Adipocyte (in vitro differentiated cells): ENCODE results near the gene SAE1.
A peak's percentile ranks its signal among the peaks of the same experiment; 100 is the strongest.
"Not testable (repeated sequence)": the region's sequence is repeated elsewhere in the genome, so short reads cannot be mapped to it uniquely, and the experiment has no call there.

Source experiments
- DNase-seq: peaks from one replicate; pipeline ENCODE4 v3.0.0-alpha.2; 2015; ENCODE audit warnings: low read depth
- H3K27me3 ChIP-seq: replicated peaks from 2 replicates; pipeline ENCODE4 v1.7.0; 2013; ENCODE audit warnings: mild to moderate bottlenecking, low read length, moderate library complexity; ENCODE audit not compliant: control insufficient read depth, insufficient read depth
- H3K36me3 ChIP-seq: 2 replicates; pipeline ENCODE4 v1.7.0; 2013; ENCODE audit warnings: low read length, mild to moderate bottlenecking, moderate library complexity; ENCODE audit not compliant: control insufficient read depth, insufficient read depth, severe bottlenecking
- H3K4me1 ChIP-seq: 2 replicates; pipeline ENCODE4 v1.7.0; 2013; ENCODE audit warnings: mild to moderate bottlenecking, low read length, moderate library complexity; ENCODE audit not compliant: control insufficient read depth, insufficient read depth
- H3K4me3 ChIP-seq: 2 replicates; pipeline ENCODE4 v1.7.0; 2013; ENCODE audit warnings: mild to moderate bottlenecking, low read length, moderate library complexity
- H3K9ac ChIP-seq: 2 replicates; pipeline ENCODE4 v1.7.0; 2013; ENCODE audit warnings: mild to moderate bottlenecking, low read length, moderate library complexity
- H3K9me3 ChIP-seq: 2 replicates; pipeline ENCODE4 v1.7.0; 2013; ENCODE audit warnings: mild to moderate bottlenecking, low read length, moderate library complexity; ENCODE audit not compliant: control insufficient read depth

The SAE1 gene

GRCh38 chr19:47239152-47239551 is 108.5 kb downstream of the SAE1 start:
- H3K4me3 ChIP-seq, result no peak overlapping the region
- no peaks in the 10 kb centered on the region for H3K27me3 ChIP-seq
- no peak for DNase-seq
- no peaks in the 10 kb centered on the region for H3K9me3 ChIP-seq
- H3K9ac ChIP-seq, result no peak overlapping the region
- H3K4me1 ChIP-seq, result peaks cover 8% of the 10 kb centered on the region
- no peaks in the 10 kb centered on the region for H3K36me3 ChIP-seq

DNA sequence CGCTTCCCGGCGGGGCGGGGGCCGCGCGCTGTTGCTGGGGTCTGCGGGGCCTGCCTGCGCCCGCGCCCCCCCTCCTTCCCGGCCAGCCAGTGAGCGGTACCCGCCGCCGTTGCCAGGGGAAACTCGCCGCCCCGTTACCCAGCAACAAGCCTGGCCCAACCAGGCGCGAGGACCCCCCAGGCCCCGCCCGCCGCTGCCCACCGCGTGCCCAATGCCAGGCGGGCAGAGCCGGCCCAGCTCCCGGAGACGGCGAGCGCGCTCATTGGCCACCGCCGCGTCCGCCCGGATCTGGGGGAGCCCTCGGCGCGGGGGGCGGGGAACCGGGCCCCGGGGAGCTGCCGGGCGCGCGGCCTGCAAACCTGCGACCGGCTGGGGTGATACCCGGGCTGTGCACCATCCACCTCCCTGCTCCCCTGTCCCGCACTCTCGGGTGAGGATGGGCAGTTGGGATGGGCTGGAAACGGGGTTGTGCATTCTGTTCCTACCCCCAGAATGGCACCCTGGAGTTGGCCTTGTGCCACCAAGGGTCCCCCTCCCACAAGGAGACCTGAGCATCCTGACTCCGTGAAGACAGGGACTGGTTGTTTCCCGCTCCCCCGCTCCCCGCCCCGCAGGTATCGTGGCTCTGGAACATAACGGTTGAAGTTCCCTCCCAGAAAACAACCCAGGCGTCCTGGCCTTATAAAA is 109.1 kb downstream of the SAE1 start:
- no peaks in the 10 kb centered on the region for H3K9me3 ChIP-seq
- no peaks in the 10 kb centered on the region for H3K36me3 ChIP-seq
- H3K27me3 ChIP-seq, result no peaks in the 10 kb centered on the region
- H3K4me3 ChIP-seq, result peak overlapping the region; percentile 44
- peak; percentile 84 for DNase-seq
- H3K9ac ChIP-seq, result no peak overlapping the region
- peaks cover 8% of the 10 kb centered on the region for H3K4me1 ChIP-seq

DNA sequence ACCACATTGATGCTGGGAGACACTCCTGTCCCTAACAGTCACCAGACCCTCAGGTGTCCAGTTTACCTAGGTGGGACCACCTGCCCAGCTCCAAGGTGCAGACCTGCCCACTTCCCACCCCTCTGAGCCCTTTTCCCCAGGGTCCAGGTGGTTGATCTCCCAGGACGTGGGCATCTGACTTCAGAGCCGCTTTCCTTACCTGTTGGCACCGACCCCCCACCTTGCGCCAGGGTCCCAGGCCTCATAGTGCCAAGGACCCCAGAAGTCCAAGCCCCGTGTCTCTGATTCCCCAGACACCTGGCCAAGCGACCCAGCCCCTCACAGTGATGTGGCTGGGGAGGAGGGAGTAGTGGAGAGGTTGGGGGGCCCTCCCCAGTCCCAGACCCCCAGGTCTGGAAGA is 109.9 kb downstream of the SAE1 start:
- no peaks in the 10 kb centered on the region for H3K36me3 ChIP-seq
- H3K9me3 ChIP-seq, result no peaks in the 10 kb centered on the region
- H3K4me3 ChIP-seq, result no peak overlapping the region
- no peak for DNase-seq
- H3K4me1 ChIP-seq, result peaks cover 8% of the 10 kb centered on the region
- H3K27me3 ChIP-seq, result no peaks in the 10 kb centered on the region
- H3K9ac ChIP-seq, result no peak overlapping the region

DNA sequence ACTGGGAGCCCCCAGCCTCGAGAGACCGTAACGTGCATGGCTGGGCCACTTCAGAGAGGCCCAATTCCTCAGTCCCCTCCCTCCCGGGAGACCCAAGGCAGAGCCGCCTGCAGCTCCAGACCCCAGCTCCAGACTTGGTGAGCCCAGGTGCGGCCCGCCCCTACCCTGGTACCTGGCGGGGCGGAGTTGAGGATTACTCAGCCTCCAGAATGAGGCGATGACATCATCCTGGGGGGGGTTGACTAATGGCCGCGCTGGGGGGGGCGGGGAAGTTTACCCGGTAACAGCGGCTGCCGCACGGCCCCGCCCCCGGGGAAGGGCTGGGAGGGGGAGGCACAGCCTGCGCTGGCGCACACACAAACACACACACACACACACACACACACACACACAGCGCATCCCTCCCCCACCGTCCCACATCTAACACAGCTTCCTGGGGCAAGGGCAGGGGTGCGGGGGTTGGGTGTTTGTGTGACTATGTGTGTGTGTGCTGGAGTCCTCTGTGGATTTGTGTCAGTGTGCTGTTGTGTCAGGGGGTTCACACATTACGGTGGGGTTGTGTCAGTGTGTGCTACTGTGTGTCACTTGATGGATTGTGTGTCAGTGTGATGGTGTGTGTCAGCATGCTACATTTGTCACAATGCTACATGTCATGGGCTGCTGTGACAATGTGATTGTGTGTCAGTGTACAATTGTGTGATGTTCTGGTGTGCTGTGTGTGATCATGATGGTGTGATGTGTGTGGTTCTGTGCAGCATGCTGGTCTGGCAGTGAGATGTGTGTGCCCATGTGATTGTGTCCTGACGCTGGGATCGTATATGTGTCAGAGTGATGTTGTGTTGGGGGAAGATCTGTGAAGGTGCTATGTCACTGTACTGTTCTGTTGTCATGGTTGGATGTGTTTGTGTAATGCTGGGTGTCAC is 110.6 kb downstream of the SAE1 start:
- no peak overlapping the region for H3K9ac ChIP-seq
- H3K4me1 ChIP-seq, result peaks cover 8% of the 10 kb centered on the region
- DNase-seq, result peak; percentile 84
- no peaks in the 10 kb centered on the region for H3K36me3 ChIP-seq
- H3K27me3 ChIP-seq, result no peaks in the 10 kb centered on the region
- no peaks in the 10 kb centered on the region for H3K9me3 ChIP-seq
- H3K4me3 ChIP-seq, result no peak overlapping the region

DNA sequence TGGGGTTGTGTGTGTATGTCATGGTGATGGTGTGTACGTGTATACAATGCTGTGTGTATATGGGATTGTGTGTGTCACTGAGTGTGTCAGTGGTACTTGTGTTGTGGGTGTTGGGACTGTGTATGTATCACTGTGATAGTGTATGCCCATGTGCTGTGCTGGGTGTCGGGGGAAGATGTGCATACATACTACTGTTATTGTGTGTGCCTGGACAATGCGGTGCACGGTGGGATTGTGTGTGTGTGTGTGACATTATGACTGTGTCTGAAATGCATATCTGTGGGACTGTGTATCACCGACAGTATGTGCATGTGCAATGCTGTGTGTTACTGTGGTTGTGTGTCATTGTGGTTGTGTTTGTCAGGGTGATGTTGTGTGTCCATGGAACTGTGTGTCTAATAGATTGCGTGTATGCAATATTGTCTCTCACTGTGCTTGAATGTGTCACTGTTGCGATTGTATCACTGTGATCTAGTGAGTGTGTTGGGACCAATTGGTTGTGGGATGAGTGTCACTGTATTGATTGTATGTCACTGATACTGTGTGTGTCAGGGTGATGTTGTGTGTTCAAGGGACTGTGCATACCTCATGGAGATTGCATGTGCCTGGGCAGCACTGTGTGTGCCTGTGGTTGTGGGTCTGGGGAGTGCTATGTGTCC is 111.4 kb downstream of the SAE1 start:
- DNase-seq, result no peak
- Histone ChIP-seq H3K27me3 (no peaks in the 10 kb centered on the region), H3K9me3 (no peaks in the 10 kb centered on the region), H3K36me3 (no peaks in the 10 kb centered on the region), H3K4me1 (peaks cover 8% of the 10 kb centered on the region), H3K4me3 (no peak overlapping the region), H3K9ac (no peak overlapping the region)

GRCh38 chr19:47243364-47243775 is 112.7 kb downstream of the SAE1 start:
- Histone ChIP-seq H3K4me1 (peaks cover 8% of the 10 kb centered on the region), H3K9ac (peak overlapping the region; percentile 91), H3K4me3 (peak overlapping the region; percentile 84), H3K9me3 (no peaks in the 10 kb centered on the region), H3K36me3 (no peaks in the 10 kb centered on the region), H3K27me3 (no peaks in the 10 kb centered on the region)
- DNase-seq, result no peak

DNA sequence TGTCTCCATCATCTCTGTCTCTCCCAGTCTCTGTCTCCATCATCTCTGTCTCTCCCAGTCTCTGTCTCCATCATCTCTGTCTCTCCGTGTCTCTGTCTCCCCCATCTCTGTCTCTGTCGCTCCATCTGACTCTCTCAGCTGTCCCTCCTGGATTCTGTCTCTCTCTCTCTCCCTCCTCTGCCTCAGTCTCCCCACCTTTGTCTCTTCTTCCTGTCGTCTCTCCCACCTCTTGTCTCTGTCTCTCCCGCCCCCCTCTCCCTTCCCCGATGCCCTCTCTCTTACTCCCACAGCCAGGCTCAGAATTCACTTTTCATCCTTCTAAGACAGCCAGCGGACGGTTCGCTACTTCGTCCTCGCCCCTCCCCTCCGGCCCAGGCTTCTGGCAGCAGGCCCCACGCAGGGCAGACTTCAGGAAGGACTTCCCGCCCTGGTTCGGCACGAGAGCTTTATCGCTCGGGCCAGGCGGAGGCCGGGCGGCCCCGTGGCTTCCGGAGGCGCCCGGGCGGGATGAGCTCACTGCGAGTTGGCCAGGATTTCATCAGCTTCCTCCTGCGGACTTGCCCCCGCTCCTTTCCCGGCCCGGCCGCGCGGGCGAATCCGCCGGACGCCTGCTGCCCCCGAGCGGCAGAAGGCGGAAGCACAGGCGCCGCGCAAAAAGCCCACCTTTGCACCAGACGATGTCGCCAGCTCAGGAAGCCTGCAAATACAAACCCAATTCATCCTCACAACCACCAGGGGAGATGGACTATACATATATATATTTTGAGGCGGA is 113.3 kb downstream of the SAE1 start:
- no peaks in the 10 kb centered on the region for H3K27me3 ChIP-seq
- peak; percentile 99 for DNase-seq
- peak overlapping the region; percentile 84 for H3K4me3 ChIP-seq
- no peaks in the 10 kb centered on the region for H3K9me3 ChIP-seq
- peak overlapping the region; percentile 91 for H3K9ac ChIP-seq
- H3K4me1 ChIP-seq, result peaks cover 8% of the 10 kb centered on the region
- H3K36me3 ChIP-seq, result no peaks in the 10 kb centered on the region

GRCh38 chr19:47247308-47247990 is 116.8 kb downstream of the SAE1 start:
- no peak overlapping the region for H3K4me3 ChIP-seq
- H3K9me3 ChIP-seq, result no peaks in the 10 kb centered on the region
- H3K4me1 ChIP-seq, result peaks cover 8% of the 10 kb centered on the region
- DNase-seq, result peak; percentile 92
- H3K27me3 ChIP-seq, result no peaks in the 10 kb centered on the region
- H3K36me3 ChIP-seq, result no peaks in the 10 kb centered on the region
- H3K9ac ChIP-seq, result peak overlapping the region; percentile 33

DNA sequence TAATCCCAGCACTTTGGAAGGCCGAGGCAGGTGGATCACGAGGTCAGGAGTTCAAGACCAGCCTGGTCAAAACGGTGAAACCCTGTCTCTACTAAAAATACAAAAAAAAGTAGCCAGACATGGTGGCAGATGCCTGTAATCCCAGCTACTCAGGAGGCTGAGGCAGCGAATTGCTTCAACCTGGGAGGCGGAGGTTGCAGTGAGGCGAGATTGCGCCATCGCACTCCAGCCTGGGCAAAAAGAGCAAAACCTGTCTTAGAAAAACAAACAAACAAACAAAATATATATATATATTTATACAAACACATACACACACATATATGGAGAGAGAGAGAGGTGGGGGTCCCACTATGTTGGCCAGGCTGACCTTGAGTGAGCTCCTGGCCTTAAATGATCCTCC is 122.4 kb downstream of the SAE1 start:
- H3K9me3 ChIP-seq, H3K9ac ChIP-seq, H3K4me3 ChIP-seq, DNase-seq, H3K27me3 ChIP-seq, H3K36me3 ChIP-seq: not testable (repeated sequence)
- H3K4me1 ChIP-seq, result peaks cover 16% of the 10 kb centered on the region

DNA sequence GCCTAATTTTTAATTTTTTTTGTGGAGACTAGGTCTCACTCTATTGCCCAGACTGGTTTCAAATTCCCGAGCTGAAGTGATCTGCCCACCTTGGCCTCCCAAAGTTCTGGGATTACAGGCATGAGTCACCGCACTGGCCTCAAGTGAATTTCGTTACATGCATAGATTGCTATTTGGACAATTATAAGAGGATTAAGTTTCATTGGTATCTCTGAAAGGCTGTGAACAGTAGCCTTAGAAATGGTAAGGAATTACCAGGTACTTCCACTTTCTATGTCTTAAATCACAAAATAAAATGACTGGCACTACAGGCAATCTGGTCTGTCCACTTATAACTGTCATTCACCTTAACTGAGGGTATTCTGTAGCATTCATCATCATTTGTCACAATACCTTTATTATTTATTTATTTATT is 122.8 kb downstream of the SAE1 start:
- no peak overlapping the region for H3K9ac ChIP-seq
- peaks cover under 1% of the 10 kb centered on the region for H3K36me3 ChIP-seq
- H3K4me1 ChIP-seq, result peaks cover 20% of the 10 kb centered on the region
- no peaks in the 10 kb centered on the region for H3K27me3 ChIP-seq
- peak; percentile 85 for DNase-seq
- H3K9me3 ChIP-seq, result no peaks in the 10 kb centered on the region
- no peak overlapping the region for H3K4me3 ChIP-seq
